Forelimb muscle (tissue), 1 donor: ENCODE results near the gene MTO1. TPM values are rescaled to one million over a fixed set of nuclear protein-coding genes. Genes with fewer than 3 reads are reported as not detected.
"Not testable (repeated sequence)": the region's sequence is repeated elsewhere in the genome, so short reads cannot be mapped to it uniquely, and the experiment has no call there.

Source experiments
- DNase-seq: peaks from one replicate; pipeline ENCODE4 v3.0.0-alpha.2; 2013; ENCODE audit warnings: low read depth
- polyA plus RNA-seq: library from polyadenylated mRNA; unstranded; fragments of 120-200 nt; gene quantifications from one replicate; pipeline ENCODE4 v1.2.1, GENCODE V29; 2013; ENCODE audit not compliant: insufficient read length

Gene MTO1
- polyA plus RNA-seq, 1 donor = 18.6 TPM

DNA sequence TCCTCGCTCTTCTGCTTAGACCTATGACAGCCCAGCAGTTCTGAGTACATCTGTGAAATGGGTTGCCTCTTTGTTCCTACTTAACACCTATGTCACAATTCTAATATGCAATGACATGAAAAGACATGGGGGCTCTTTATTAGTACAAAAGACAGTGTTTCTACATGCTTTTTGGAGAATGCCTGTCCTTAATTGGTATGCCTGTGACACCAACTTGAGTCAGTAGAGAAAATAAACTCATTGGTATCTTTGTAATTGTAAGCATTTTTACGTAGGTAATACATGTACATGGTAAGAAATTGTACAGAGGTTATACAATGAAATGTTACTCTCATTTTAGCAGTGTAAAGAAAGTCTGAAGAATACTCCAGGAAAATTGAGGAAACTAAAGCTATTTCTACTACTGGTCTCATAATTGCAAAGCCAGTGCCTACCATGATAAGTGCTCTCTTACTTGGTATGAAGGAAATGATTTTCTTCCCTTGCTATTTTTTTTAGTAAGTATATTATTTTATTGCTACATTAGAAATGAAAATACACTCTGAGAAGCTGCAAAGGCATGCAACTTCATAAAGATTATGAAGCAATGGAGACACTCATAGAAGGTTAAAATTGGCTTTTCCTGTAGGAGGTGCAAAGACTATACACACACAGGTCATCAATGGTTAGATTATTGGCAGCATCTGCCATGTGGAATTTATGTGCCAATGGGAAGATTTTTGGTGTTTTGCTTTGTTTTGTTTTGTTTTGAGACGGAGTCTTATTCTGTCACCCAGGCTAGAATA is 64.2 kb downstream of the MTO1 start:
- no peak for DNase-seq

GRCh38 chr6:73528897-73529296 is 67.4 kb downstream of the MTO1 start:
- no peak for DNase-seq

- no peak for DNase-seq
Observed at GRCh38 chr6:73532293-73532692, 70.8 kb downstream of the MTO1 start.

DNA sequence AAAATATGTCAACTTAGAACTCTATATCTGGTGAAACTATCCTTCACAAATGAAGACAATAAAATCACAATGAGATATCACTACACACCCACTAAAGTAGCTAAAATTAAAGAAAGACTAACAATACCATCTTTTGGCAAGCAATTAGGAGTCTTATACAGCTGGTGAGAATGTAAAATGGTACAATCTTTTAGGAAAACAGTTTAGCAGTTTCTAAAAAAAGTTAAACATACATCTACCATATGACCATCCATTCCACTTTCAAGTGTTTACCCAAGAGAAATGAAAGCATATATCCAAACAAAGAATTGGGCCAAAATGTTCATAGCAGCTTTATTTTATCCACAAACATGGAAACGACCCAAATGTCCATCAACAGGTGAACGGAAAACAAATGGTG is 73.1 kb downstream of the MTO1 start:
- no peak for DNase-seq

- DNase-seq = no peak
Observed at GRCh38 chr6:73537677-73538076, 76.1 kb downstream of the MTO1 start.

DNA sequence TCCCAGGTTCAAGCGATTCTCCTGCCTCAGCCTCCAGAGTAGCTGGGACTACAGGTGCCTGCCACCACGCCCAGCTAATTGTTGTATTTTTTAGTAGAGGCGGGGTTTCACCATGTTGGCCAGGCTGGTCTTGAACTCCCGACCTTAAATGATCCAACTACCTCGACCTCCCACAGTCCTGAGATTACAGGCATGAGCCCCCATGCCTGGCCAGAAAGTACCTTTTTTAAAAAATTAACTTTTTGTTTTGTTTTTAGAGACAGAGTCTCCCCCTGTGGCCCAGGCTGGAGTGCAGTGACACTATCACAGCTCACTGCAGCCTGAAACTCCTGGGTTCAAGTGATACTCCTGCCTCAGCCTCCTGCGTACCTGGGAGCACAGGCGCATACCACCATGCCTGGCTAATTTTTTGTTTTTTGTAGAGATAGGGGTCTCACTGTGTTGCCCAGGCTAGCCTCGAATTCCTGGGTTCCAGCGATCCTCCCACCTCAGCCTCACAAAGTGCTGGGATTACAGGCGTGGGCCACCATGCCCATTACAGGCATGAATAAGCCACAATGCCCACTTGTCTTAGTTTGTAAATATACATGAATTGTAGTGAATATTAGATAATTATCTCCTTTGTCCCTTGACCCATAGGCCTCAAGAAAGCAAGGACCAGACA is 76.7 kb downstream of the MTO1 start:
- no peak for DNase-seq

GRCh38 chr6:73542481-73542880 is 80.9 kb downstream of the MTO1 start:
- DNase-seq = not testable (repeated sequence)

DNA sequence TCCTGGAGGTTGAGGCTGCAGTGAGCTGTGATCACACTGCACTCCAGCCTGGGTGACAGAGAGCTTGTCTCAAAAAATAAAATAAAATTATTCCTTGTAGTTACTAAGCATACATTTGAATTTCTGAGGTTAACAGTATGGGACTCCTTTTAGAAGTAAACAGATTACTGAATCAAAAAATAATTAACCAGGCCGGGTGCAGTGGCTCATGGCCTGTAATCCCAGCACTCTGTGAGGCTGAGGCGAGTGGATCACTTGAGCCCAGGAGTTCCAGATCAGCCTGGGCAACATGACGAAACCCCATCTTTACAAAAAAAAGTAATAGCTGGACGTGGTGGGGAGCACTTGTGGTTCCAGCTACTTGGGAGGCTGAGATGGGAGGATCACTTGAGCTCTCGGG is 81.4 kb downstream of the MTO1 start:
- no peak for DNase-seq

GRCh38 chr6:73547036-73547435 is 85.5 kb downstream of the MTO1 start:
- DNase-seq = no peak

GRCh38 chr6:73548458-73549446 is 87.2 kb downstream of the MTO1 start:
- DNase-seq = no peak

DNA sequence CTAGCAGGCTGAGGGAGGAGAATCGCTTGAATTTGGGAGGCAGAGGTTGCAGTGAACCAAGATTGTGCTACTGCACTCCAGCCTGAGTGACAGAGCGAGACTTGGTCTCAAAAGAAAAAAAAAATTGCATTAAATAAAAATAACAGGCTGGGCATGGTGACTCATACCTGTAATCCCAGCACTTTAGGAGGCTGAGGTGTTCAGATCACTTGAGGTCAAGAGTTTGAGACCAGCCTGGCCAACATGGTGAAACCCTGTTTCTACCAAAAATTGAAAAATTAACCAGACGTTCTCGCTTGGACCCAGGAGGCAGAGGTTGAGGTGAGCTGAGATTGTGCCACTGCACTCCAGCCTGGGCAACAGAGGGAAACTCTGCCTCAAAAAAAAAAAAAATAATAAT is 89.6 kb downstream of the MTO1 start:
- DNase-seq = not testable (repeated sequence)

DNA sequence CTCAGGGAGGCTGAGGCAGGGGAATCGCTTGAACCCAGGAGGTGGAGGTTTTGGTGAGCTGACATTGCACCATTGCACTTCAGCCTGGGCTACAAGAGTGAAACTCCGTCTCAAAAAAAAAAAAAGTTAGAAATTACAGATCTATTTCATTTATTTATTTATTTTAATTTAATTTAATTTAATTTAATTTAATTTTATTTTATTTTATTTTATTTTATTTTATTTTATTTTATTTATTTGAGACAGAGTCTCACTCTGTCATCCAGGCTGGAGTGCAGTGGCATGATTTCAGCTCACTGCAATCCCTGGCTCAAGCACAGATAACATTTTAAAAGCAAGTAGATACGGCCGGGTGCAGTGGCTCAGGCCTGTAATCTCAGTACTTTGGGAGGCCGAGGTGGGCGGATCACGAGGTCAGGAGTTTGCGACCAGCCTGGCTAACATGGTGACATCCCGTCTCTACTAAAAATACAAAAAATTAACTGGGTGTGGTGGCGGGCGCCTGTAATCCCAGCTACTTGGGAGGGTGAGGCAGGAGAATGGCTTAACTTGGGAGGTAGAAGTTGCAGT is 93.9 kb downstream of the MTO1 start:
- DNase-seq = not testable (repeated sequence)

DNA sequence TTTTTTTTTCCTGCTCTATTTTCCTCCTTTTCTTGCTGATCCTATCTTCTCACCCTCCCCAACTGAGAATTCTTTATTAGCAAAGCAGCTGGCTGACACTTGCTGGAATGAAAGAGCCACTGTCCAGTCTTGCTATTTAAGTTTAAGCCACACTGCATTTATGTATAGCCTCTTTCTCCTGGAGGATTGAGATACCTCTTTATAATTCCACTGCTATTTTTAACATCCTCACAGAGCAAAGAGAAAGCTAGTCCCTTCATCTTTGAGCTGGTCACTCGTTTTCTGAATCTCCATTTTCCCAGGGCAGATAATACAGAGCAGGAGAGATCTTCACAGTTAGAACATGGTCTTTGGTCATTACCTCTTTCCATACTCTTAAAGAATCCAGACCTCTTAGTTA is 95.3 kb downstream of the MTO1 start:
- no peak for DNase-seq

Other genes with a start within 250 kb of the MTO1 start
- gene KHDC1L, start 236.2 kb upstream of the MTO1 start, polyA plus RNA-seq = 0.54 TPM
- 4.8 TPM for gene KHDC1, start 198.5 kb upstream of the MTO1 start, polyA plus RNA-seq
- gene DPPA5, start 107.5 kb upstream of the MTO1 start, polyA plus RNA-seq = not detected
- not detected for gene KHDC3L, start 99.1 kb upstream of the MTO1 start, polyA plus RNA-seq
- not detected for gene OOEP, start 91.8 kb upstream of the MTO1 start, polyA plus RNA-seq
- 0.30 TPM for gene DDX43, start 66.9 kb upstream of the MTO1 start, polyA plus RNA-seq
- gene CGAS, start 9.4 kb upstream of the MTO1 start, polyA plus RNA-seq = 3.9 TPM
- gene EEF1A1, start 59.3 kb downstream of the MTO1 start, polyA plus RNA-seq = 23,811 TPM
- 14.5 TPM for gene SLC17A5, start 192.3 kb downstream of the MTO1 start, polyA plus RNA-seq
- 12.7 TPM for gene CD109, start 234.5 kb downstream of the MTO1 start, polyA plus RNA-seq